K562 (cell line): ENCODE data around the gene STK11. TPM values are rescaled to one million over a fixed set of nuclear protein-coding genes. Genes with fewer than 3 reads are reported as not detected.

Experiments used
- BHLHE40 ChIP-seq: IDR thresholded peaks from 2 replicates; pipeline ENCODE4 v1.6.1; 2011; ENCODE audit warnings: low read length, improper control_type of control experiment
- CBX3 ChIP-seq, 2 experiments: IDR thresholded peaks; 1 replicate in 1 of 2; 2 replicates in 1 of 2; pipeline ENCODE4 v1.6.1; 2012; ENCODE audit warnings: inconsistent platforms in 2 of 2, low read length in 2 of 2, borderline replicate concordance in 1 of 2, control low read depth in 1 of 2
- RBBP5 ChIP-seq: fragments of 200-600 bp; sonication (generic); IDR thresholded peaks from 2 replicates; pipeline ENCODE4 v1.6.1; 2012; ENCODE audit warnings: borderline replicate concordance, mild to moderate bottlenecking, low read length, control low read depth, inconsistent platforms; ENCODE audit not compliant: insufficient read depth, poor library complexity, severe bottlenecking
- RBM14 ChIP-seq: fragments of 200-400 bp; formaldehyde crosslinking; IDR thresholded peaks from 2 replicates; pipeline ENCODE4 v1.6.1; 2018; ENCODE audit warnings: low read depth, mild to moderate bottlenecking, low read length, moderate library complexity, borderline replicate concordance; ENCODE audit not compliant: insufficient read depth
- ZBTB17 ChIP-seq: fragments of 450-650 bp; formaldehyde crosslinking; IDR thresholded peaks from 2 replicates; pipeline ENCODE4 v1.4.0; 2020; ENCODE audit warnings: mild to moderate bottlenecking
- ZFP30 ChIP-seq: fragments of 250-450 bp; sonication (Bioruptor Pico); IDR thresholded peaks from 2 replicates; pipeline ENCODE4 v1.8.0; 2022; ENCODE audit warnings: moderate library complexity, mild to moderate bottlenecking, inconsistent platforms, borderline replicate concordance
- ZNF146 ChIP-seq: IDR thresholded peaks from one replicate; pipeline ENCODE4 v1.6.1; 2018; ENCODE audit warnings: missing compliant biosample characterization; ENCODE audit not compliant: unreplicated experiment
- polyA plus RNA-seq, 8 experiments: library from polyadenylated mRNA; depleted of rRNA in 4 of 8; stranded (reverse) in 5 of 8; unstranded in 3 of 8; fragments of >200 nt; fragmentation: Nextera tagmentation in 2 of 8; fragmentation: Illumina TruSeq in 1 of 8; extraction: Ambion mirVana in 2 of 8; extraction: Trizol in 1 of 8; gene quantifications; 2 replicates each; pipeline versions ENCODE4 v1.2.1 to v1.2.3, GENCODE V29; 2011 to 2014; ENCODE audit warnings: inconsistent platforms in 1 of 8, missing spikeins in 1 of 8
- total RNA-seq, 7 experiments: library from RNA; depleted of rRNA in 6 of 7; stranded (reverse); fragments of >200 nt in 6 of 7; fragmentation: Illumina TruSeq in 2 of 7; extraction: Trizol in 2 of 7; gene quantifications; 2 replicates each; pipeline versions ENCODE4 v1.2.1 to v1.2.3, GENCODE V29; 2011 to 2021; ENCODE audit warnings: low replicate concordance in 1 of 7
- TF ChIP-seq, protein P1 (sequence below): fragments of 450-650 bp; formaldehyde crosslinking; conservative IDR thresholded peaks from 2 replicates; pipeline ENCODE4 v1.4.0; 2022; ENCODE audit warnings: mild to moderate bottlenecking, missing genetic modification characterization
- TF ChIP-seq, protein P2 (sequence below): sonication (generic); formaldehyde crosslinking; IDR thresholded peaks from 2 replicates; pipeline ENCODE4 v1.8.0; 2023; ENCODE audit warnings: missing genetic modification reagents, mild to moderate bottlenecking, borderline replicate concordance
- TF ChIP-seq, protein P3 (sequence below): IDR thresholded peaks from 3 replicates; pipeline ENCODE4 v1.6.1; 2011; ENCODE audit warnings: borderline replicate concordance, mild to moderate bottlenecking, moderate library complexity; ENCODE audit not compliant: insufficient read length; ENCODE audit errors: extremely low read depth
- TF ChIP-seq, protein P4 (sequence below): fragments of 250-450 bp; sonication (Bioruptor Pico); IDR thresholded peaks from 2 replicates; pipeline ENCODE4 v1.4.0; 2020; ENCODE audit warnings: mild to moderate bottlenecking, moderate library complexity

STK11 gene
- total and polyA plus RNA-seq, 9 of the 15 experiments (the other 6 are each of a cell fraction or from before 2014, with no cell fraction given): 0.15 to 96.5 (median 31.7) TPM

DNA sequence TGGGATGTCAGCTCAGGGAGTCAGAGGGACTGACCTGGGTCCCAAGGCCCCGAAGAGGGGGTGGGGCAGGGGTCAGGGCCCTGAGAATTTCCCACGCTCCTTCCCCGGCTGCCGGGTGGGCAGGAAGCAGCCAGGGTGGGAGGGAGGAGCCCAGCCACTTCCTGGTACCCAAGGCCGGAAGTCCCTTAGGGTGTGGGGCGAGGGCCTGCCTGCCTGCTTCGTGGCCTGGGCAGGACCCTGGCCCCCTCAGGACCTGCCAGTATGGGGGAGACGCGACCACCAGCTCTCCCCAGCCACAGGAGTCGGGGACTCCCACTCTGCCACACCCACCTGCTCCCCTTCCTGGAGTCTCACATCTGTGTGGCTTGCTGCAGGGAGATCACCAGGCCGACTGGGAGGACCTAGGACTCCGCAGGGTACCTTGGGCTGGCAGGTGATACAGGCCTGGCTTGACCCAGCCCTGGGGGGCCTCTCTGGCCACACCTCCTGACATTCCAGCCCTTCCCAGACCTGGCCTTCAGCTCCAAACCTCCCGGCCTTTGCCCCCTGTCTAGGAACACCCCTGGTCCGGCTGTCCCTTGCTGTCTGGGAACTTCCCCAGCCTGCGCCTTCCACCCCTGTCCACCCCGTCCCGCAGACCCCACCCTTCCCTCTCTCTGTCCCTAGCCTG is 53.8 kb downstream of the STK11 start (continued):
- TF ChIP-seq, protein P1, sequence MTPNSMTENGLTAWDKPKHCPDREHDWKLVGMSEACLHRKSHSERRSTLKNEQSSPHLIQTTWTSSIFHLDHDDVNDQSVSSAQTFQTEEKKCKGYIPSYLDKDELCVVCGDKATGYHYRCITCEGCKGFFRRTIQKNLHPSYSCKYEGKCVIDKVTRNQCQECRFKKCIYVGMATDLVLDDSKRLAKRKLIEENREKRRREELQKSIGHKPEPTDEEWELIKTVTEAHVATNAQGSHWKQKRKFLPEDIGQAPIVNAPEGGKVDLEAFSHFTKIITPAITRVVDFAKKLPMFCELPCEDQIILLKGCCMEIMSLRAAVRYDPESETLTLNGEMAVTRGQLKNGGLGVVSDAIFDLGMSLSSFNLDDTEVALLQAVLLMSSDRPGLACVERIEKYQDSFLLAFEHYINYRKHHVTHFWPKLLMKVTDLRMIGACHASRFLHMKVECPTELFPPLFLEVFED (CRISPR knock-in tag): peak; percentile 97
- no peak for TF ChIP-seq RBBP5
- TF ChIP-seq BHLHE40: no peak
- TF ChIP-seq, protein P2, sequence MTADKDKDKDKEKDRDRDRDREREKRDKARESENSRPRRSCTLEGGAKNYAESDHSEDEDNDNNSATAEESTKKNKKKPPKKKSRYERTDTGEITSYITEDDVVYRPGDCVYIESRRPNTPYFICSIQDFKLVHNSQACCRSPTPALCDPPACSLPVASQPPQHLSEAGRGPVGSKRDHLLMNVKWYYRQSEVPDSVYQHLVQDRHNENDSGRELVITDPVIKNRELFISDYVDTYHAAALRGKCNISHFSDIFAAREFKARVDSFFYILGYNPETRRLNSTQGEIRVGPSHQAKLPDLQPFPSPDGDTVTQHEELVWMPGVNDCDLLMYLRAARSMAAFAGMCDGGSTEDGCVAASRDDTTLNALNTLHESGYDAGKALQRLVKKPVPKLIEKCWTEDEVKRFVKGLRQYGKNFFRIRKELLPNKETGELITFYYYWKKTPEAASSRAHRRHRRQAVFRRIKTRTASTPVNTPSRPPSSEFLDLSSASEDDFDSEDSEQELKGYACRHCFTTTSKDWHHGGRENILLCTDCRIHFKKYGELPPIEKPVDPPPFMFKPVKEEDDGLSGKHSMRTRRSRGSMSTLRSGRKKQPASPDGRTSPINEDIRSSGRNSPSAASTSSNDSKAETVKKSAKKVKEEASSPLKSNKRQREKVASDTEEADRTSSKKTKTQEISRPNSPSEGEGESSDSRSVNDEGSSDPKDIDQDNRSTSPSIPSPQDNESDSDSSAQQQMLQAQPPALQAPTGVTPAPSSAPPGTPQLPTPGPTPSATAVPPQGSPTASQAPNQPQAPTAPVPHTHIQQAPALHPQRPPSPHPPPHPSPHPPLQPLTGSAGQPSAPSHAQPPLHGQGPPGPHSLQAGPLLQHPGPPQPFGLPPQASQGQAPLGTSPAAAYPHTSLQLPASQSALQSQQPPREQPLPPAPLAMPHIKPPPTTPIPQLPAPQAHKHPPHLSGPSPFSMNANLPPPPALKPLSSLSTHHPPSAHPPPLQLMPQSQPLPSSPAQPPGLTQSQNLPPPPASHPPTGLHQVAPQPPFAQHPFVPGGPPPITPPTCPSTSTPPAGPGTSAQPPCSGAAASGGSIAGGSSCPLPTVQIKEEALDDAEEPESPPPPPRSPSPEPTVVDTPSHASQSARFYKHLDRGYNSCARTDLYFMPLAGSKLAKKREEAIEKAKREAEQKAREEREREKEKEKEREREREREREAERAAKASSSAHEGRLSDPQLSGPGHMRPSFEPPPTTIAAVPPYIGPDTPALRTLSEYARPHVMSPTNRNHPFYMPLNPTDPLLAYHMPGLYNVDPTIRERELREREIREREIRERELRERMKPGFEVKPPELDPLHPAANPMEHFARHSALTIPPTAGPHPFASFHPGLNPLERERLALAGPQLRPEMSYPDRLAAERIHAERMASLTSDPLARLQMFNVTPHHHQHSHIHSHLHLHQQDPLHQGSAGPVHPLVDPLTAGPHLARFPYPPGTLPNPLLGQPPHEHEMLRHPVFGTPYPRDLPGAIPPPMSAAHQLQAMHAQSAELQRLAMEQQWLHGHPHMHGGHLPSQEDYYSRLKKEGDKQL (CRISPR knock-in tag): no peak
- TF ChIP-seq ZNF146 (CRISPR knock-in tag): no peak
- no peak for TF ChIP-seq RBM14
- TF ChIP-seq ZBTB17 (CRISPR knock-in tag): peak; percentile 84
- TF ChIP-seq, protein P3, sequence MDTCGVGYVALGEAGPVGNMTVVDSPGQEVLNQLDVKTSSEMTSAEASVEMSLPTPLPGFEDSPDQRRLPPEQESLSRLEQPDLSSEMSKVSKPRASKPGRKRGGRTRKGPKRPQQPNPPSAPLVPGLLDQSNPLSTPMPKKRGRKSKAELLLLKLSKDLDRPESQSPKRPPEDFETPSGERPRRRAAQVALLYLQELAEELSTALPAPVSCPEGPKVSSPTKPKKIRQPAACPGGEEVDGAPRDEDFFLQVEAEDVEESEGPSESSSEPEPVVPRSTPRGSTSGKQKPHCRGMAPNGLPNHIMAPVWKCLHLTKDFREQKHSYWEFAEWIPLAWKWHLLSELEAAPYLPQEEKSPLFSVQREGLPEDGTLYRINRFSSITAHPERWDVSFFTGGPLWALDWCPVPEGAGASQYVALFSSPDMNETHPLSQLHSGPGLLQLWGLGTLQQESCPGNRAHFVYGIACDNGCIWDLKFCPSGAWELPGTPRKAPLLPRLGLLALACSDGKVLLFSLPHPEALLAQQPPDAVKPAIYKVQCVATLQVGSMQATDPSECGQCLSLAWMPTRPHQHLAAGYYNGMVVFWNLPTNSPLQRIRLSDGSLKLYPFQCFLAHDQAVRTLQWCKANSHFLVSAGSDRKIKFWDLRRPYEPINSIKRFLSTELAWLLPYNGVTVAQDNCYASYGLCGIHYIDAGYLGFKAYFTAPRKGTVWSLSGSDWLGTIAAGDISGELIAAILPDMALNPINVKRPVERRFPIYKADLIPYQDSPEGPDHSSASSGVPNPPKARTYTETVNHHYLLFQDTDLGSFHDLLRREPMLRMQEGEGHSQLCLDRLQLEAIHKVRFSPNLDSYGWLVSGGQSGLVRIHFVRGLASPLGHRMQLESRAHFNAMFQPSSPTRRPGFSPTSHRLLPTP: no peak
- TF ChIP-seq CBX3 (IDR thresholded peaks at IDR 0.05; ENCODE audit: borderline replicate concordance in 1 of 2, low read length in 2 of 2): no peak
- TF ChIP-seq, protein P4, sequence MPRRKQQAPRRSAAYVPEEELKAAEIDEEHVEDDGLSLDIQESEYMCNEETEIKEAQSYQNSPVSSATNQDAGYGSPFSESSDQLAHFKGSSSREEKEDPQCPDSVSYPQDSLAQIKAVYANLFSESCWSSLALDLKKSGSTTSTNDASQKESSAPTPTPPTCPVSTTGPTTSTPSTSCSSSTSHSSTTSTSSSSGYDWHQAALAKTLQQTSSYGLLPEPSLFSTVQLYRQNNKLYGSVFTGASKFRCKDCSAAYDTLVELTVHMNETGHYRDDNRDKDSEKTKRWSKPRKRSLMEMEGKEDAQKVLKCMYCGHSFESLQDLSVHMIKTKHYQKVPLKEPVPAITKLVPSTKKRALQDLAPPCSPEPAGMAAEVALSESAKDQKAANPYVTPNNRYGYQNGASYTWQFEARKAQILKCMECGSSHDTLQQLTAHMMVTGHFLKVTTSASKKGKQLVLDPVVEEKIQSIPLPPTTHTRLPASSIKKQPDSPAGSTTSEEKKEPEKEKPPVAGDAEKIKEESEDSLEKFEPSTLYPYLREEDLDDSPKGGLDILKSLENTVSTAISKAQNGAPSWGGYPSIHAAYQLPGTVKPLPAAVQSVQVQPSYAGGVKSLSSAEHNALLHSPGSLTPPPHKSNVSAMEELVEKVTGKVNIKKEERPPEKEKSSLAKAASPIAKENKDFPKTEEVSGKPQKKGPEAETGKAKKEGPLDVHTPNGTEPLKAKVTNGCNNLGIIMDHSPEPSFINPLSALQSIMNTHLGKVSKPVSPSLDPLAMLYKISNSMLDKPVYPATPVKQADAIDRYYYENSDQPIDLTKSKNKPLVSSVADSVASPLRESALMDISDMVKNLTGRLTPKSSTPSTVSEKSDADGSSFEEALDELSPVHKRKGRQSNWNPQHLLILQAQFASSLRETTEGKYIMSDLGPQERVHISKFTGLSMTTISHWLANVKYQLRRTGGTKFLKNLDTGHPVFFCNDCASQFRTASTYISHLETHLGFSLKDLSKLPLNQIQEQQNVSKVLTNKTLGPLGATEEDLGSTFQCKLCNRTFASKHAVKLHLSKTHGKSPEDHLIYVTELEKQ (CRISPR knock-in tag): no peak
- no peak for TF ChIP-seq ZFP30 (CRISPR knock-in tag)
